Caki2 (cell line): Measurements from ENCODE around the gene MDH1. TPM values are rescaled to one million over a fixed set of nuclear protein-coding genes. Genes with fewer than 3 reads are reported as not detected.
"Not testable (repeated sequence)": the region's sequence is repeated elsewhere in the genome, so short reads cannot be mapped to it uniquely, and the experiment has no call there.

ENCODE experiments used
- DNase-seq: peaks from one replicate; pipeline ENCODE4 v3.0.0-alpha.2; 2015; ENCODE audit warnings: low read depth
- in situ Hi-C: cut with HindIII; loops from 2 replicates; pipeline ENCODE4 v1.10.0; 2016; ENCODE audit warnings: low sequenced_read_pairs, low pct_unique_long_range_greater_than_20kb, mixed read lengths
- total RNA-seq: library from RNA; depleted of rRNA; stranded (reverse); fragments of >200 nt; shearing (Covaris generic); gene quantifications from 2 replicates; pipeline ENCODE4 v1.2.3, GENCODE V29; 2014; ENCODE audit warnings: low replicate concordance

MDH1 gene
- total RNA-seq, 1 experiment from 2014 or later: 385 TPM

DNA sequence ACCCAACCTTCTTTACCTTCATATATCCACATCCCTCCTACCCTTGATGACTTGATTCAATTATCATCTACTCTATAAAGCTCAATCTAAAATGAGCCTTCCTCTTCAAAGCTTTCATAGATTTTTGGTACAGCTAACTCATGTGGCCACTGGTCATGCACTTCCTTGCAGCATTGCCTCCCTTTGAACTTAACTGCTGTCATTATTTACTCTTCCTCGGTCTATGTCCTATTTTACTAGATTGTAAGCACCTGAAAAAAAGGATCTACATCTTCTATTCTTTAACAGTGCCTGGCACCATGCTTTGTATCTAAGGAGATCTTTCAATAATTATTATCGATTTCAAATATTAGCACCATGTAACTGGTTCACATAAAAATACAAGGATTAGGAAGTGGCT, 30.6 kb downstream of the MDH1 start:
- DNase-seq: no peak
- in situ Hi-C loops: no loop called here

DNA sequence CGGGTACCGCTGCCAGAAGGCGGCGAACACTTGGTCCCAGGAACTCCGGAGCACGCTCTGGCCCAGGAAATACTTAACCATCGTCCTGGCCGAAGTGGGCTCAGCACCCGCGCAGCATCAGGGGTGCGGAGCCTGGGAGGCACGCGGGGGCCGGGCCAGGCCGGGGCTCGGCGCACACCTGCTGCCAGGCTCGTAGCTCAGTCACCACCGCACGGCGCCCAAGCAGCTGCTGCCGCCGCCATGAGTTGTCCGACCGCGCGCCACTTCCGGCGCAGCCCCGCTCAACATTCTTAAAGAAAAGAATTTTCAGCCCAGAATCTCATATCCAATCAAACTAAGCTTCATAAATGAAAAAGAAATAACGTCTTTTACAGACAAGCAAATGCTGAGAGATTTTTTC, 34.0 kb downstream of the MDH1 start:
- in situ Hi-C loops: no loop called here
- no peak for DNase-seq

DNA sequence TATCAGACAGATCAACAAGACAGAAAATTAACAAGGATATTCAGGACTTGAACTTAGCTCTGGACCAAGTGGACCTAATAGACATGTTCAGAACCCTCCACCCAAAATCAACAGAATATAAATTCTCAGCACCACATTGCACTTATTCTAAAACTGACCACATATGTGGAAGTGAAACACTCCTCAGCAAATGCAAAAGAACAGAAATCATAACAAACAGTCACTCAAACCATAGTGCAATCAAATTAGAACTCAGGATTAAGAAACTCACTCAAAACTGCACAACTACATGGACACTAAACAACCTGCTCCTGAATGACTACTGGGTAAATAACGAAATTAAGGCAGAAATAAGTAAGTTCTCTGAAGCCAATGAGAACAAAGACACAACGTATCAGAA, 35.0 kb downstream of the MDH1 start:
- DNase-seq, in situ Hi-C loops: not testable (repeated sequence)

DNA sequence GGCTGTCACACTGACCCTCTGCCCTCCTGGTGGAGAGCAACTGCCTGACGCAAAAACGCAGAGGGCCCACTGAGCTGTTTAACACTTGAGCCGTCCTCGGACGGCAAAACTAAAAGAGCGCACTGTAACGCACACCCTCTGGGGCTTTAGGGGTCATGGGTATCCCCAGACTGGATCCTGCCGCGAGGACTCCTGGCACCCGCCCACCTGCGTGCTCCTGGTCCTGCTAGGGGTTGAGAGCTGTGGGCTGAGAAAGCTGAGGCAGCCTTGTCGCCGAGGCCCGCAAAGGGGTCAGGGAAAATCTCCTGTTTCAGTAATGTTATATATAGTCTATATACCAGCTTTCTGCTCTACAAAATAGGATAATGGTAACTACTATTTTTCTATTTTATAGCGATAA, 39.1 kb downstream of the MDH1 start:
- in situ Hi-C loops: no loop called here
- DNase-seq: no peak

DNA sequence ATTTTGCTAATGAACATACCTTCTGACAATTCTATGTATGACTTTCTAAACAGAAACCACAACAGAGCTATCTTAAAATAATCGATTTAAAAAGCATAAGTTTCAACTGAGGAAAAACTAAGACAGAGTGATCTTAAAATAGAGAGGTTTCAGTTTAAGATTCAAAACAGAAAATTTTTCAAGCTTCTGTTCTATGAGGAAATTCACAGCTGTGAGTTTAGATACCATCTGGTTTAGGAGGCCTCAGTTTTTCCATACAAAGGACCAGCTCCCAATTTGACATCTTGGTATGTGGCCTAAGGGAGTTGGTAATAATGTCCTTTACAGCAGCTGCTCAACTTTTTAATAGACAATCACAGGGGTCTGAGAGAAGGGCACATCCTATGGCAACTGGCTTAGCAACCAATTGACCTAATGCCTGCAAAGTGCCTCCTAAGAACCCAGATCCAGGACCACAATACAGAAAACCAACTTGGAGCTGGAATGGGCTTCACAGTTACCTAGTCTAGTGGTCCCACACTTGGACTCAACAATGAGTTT, 39.7 kb downstream of the MDH1 start:
- in situ Hi-C loops: no loop called here
- no peak for DNase-seq

DNA sequence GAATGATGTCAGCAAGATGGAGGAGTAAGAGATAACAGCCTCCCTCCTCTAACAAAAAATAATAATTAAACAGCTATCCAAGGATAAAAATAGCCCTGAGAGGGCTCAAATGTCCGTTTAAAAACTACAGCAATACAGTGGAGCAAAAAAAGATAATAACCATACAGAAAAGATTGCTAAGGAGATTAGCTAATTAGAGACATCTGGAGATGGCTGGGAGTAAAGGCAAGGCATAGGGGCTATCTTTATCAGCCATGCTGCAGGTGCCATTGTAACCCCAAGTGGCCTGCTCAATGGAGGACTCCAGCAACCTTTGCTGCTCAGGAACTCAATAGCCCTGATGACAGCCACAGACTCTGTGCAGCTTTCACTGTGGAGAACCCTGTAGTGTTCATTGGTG, 42.7 kb downstream of the MDH1 start:
- DNase-seq: no peak
- in situ Hi-C loops: no loop called here

DNA sequence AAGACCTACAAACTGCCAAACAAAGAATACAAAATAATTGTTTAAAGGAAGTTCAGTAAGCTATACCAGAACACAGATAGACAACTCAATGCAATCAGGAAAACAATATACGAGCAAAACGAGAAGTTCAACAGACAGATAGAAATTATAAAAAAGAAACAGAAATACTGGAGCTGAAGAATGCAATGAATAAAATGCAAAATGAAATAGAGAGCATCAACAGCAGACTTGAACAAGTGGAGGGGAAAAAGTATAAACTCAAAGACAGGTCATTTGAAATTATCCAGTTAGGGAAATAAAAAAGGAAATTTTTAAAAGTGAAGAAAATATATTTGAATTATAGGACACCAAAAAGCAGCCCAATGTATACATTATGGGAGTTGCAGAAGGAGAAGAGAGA, 43.6 kb downstream of the MDH1 start:
- DNase-seq: no peak

DNA sequence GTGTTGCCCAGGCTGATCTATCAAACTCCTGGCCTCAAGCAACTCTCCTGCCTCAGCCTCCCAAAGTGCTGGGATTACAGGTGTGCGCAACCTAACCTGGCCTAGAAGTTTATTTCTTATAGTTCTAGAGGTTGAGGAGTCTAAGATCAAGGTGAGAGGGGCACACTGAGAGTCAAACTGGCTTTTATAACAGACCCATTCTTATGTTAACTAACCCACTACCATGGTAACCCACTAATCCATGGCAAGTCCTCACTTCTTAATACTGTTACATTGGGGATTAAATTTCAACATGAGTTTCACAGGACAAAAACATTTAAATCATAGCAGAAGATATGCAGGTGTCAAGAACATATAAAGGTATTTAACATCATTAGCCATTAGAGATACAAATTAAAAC, 50.6 kb downstream of the MDH1 start:
- in situ Hi-C loops: no loop called here
- no peak for DNase-seq

More for the DNA sequence above, 43.6 kb downstream of the MDH1 start:
- in situ Hi-C loops: no loop called here

DNA sequence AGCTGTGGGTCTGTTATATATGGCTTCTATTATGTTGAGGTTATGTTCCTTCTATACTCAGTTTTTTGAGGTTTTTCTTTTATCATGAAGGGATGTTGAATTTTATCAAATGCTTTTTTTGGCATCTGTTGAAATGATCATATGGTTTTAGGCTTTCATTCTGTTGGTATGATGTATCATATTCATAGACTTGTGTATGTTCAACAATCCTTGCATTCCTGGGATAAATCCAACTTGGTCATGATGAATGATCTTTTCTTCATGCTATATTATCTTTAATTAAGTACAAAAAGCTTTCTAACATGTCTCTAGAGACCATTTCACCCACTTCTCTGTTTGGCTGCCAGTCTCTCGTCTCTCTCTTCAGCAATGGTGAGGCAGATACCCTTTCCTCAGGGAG, 54.2 kb downstream of the MDH1 start:
- no peak for DNase-seq
- in situ Hi-C loops: no loop called here

DNA sequence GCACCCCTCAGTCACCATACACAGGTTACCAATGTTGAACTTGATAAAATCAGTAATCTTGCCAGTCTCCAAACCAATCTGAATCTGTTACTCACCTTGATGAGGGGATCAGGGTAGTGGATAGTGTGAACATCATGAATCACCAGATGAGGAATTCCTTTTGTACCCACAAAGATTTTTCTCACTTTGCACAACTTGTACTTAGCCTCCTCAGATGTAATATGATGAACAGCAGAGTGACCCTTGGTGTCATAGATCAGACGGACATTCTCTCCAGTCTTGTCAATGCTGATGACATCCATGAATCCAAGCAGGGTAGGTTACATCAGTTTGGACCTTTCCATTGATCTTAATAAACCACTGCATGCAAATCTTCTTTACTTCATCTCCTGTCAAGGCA, 54.7 kb downstream of the MDH1 start:
- DNase-seq: no peak
- in situ Hi-C loops: no loop called here

DNA sequence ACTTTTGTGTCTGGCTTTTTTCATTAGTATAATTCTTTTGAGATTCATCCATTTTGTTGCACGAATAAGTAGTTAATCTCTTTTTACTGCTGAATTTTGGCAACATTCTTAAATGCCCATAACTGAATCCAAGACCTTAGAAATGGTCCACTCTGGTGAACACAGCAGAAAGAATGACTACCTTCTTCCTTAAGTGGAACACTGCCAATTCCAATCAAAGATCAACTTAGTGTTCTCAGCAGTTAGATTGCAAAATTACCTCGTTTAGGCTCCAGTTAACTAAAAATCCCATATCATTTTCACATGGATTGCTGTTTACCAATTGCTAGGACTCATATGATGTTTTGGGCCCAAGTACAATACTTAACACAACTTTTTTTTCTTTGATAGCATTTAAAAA, 59.9 kb downstream of the MDH1 start:
- no peak for DNase-seq
- in situ Hi-C loops: no loop called here

DNA sequence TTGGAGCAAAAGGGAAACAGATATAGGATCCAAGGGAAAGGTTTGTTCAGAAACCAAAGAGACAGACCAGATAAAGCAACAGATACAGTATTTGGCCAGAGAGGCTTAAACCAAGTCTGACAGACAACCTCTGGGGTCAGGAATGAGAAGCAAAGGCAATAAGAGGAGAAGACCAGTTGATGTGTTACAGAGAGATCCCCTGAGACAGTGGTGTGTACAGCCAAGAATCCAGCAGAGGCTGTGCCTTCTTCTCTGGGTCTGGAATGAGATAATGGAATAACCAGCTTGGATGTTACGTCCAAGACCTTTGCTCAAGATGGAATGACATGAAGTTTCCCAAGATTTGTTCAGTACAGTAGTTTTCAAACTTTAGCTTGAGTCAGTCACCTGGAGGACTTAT, 61.1 kb downstream of the MDH1 start:
- in situ Hi-C loops: no loop called here
- DNase-seq: no peak

DNA sequence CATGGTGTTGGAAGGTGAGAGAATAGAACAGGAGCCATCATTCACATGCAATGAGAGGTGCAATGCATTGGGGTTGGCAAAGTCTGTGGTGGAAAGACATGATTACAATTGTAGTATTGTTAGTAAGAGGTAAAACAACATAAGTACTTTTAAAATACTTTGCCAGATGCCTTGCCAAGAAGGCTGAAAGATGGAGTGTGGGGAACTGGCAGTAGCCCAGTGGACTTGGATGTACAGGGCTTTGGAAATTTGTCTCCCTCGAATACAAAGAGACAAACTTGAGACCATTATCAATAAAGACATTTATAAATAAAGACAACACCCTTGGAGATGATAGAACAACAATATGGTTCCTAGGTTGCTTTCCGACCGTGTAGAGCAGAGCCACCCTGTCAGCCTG, 62.0 kb downstream of the MDH1 start:
- DNase-seq: no peak
- in situ Hi-C loops: no loop called here

DNA sequence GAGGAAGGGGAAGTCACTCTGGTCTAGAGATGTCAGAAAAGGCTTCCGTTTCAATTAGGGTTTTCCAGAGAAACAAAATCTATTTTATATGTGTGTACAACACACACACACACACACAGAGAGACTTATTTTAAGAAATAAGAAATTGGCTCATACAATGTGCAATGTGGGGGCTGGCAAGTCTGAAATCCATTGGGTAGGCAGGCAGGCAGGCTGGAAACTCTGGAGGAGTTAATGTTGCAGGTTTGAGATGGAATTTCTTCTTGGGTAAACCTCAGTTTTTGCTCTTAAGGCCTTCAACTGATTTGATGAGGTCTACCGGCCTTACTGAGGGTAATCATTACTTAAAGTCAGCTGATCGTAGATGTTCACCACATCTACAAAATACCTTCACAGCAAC, 62.6 kb downstream of the MDH1 start:
- DNase-seq: no peak
- in situ Hi-C loops: no loop called here

DNA sequence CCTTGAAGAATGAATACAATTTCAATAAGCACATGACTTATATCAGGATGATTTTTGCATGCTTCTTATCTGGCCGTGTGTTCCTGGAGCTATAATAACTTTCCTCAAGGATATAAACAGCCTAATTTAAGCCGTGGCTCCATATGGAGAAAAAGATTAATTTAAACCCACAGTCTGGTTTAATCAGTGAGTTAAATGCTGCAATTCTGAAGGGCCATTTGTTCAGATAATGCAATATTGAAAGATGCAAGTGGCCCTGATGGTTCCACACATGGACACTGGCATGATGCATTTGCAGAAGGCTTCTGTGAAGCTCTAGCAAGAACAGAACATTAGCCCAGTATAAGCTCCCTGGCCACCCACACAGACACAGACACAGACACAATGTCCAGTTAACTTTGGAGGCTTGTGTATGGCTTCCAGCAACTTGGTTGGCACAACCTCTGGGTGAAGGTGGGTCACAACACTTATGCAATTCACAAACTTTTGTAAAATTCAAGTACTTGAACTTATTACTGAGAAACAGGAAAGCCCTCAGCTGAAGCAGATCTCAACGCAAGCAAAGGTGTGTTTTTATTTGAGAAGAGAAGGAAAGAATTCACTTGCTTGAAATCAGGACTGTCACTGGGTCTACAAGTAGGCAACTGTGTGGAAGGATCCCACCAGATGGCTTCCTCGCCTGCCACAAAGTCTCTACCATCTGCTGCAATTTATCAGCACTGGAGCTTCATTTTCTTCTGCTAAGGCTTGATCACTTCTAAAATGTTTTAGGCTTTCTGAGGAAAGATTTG, 63.3 kb downstream of the MDH1 start:
- no peak for DNase-seq
- in situ Hi-C loops: no loop called here

DNA sequence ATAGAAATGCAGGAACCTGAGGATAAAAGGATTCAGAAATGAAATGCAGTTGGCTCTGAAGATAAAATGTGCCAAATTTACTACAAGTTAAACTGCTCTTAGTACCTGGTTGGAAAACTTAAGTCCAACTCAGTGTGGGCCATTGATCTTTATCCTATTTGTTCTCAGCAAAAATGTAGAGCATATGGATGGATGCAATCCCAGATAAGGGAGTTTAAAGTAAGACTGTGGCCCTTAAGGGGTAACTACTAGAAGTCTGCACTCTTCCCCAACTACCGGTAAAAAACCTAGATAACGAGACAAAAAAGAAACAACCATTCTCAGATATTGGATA, 63.9 kb downstream of the MDH1 start:
- in situ Hi-C loops: no loop called here
- no peak for DNase-seq

DNA sequence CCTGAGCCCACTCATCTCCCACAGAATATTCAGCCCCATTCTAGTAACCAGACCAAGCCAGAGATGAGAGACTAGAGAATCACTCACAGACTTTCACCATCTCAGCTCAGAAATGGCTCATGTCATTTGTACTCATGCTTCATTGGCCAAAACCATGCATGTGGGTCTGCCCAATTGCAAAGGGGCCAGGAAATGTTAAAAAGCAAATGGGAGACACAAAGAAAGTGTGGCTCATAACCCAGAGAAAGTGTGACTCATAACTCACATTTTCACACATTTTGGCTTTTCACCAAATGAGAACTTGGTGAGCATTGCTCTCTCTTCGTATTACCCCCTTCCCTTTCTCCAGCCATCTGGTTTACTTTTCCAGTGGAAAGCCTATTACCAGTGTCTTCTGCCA, 66.2 kb downstream of the MDH1 start:
- in situ Hi-C loops: no loop called here
- no peak for DNase-seq
